Endothelial cell (in vitro differentiated cells): Measurements from ENCODE around the gene LAMTOR2. TPM values are rescaled to one million over a fixed set of nuclear protein-coding genes. Genes with fewer than 3 reads are reported as not detected.

ENCODE experiments used
- DNase-seq: peaks from one replicate; pipeline ENCODE4 v3.0.0; 2021; ENCODE audit warnings: low spot score
- H3K27ac Mint-ChIP-seq: one replicate; pipeline ENCODE4 v1.8.0; 2021; ENCODE audit warnings: mixed read lengths, inconsistent platforms; ENCODE audit not compliant: unreplicated experiment
- H3K27me3 Mint-ChIP-seq: one replicate; pipeline ENCODE4 v1.8.0; 2021; ENCODE audit warnings: mild to moderate bottlenecking, moderate library complexity, mixed read lengths, inconsistent platforms; ENCODE audit not compliant: unreplicated experiment
- H3K36me3 Mint-ChIP-seq: one replicate; pipeline ENCODE4 v1.8.0; 2021; ENCODE audit warnings: mild to moderate bottlenecking, low read depth, mixed read lengths, inconsistent platforms; ENCODE audit not compliant: unreplicated experiment
- H3K4me1 Mint-ChIP-seq: one replicate; pipeline ENCODE4 v1.8.0; 2021; ENCODE audit warnings: mild to moderate bottlenecking, mixed read lengths, inconsistent platforms; ENCODE audit not compliant: unreplicated experiment
- H3K4me3 Mint-ChIP-seq: one replicate; pipeline ENCODE4 v1.8.0; 2021; ENCODE audit warnings: mild to moderate bottlenecking, mixed read lengths, inconsistent platforms; ENCODE audit not compliant: unreplicated experiment
- H3K9me3 Mint-ChIP-seq: one replicate; pipeline ENCODE4 v1.8.0; 2021; ENCODE audit warnings: mixed read lengths, inconsistent platforms; ENCODE audit not compliant: unreplicated experiment
- CTCF ChIP-seq: fragments of 200-600 bp; sonication (generic); IDR thresholded peaks from one replicate; pipeline ENCODE4 v1.5.0; 2021; ENCODE audit warnings: antibody characterized with exemption; ENCODE audit not compliant: unreplicated experiment
- total RNA-seq: library from RNA; stranded (reverse); fragmentation: NEBNext Ultra II Directional; extraction: Animal tissue kit (Norgen Biotek cat#: 25700); gene quantifications from one replicate; pipeline ENCODE4 v1.2.1, GENCODE V29; 2021; ENCODE audit not compliant: unreplicated experiment

Gene LAMTOR2
- total RNA-seq, 1 donor from 2014 or later: 82.4 TPM

- Mint-ChIP-seq H3K9me3 (no peaks in the 10 kb centered on the region), H3K4me3 (peak overlapping the region; percentile 81), H3K4me1 (peaks cover 62% of the 10 kb centered on the region), H3K27ac (peak overlapping the region; percentile 98), H3K36me3 (peaks cover 12% of the 10 kb centered on the region), H3K27me3 (peaks cover 26% of the 10 kb centered on the region)
- peak; percentile 37 for DNase-seq
- no peak for TF ChIP-seq CTCF
These were observed 49.7 kb downstream of the LAMTOR2 start for GRCh38 chr1:156104065-156104810.

GRCh38 chr1:156104861-156105832 lies 50.6 kb downstream of the LAMTOR2 start:
- Mint-ChIP-seq H3K4me3 (peak overlapping the region; percentile 81), H3K9me3 (no peaks in the 10 kb centered on the region), H3K4me1 (peaks cover 64% of the 10 kb centered on the region), H3K36me3 (peaks cover 12% of the 10 kb centered on the region), H3K27me3 (peaks cover 26% of the 10 kb centered on the region), H3K27ac (peak overlapping the region; percentile 98)
- no peak for DNase-seq
- no peak for TF ChIP-seq CTCF

GRCh38 chr1:156106624-156107488 lies 52.3 kb downstream of the LAMTOR2 start:
- Mint-ChIP-seq H3K9me3 (no peaks in the 10 kb centered on the region), H3K27me3 (peaks cover 27% of the 10 kb centered on the region), H3K27ac (peak overlapping the region; percentile 100), H3K4me3 (peak overlapping the region; percentile 86), H3K4me1 (peaks cover 48% of the 10 kb centered on the region), H3K36me3 (no peaks in the 10 kb centered on the region)
- no peak for TF ChIP-seq CTCF
- DNase-seq: no peak

GRCh38 chr1:156108057-156108456 lies 53.5 kb downstream of the LAMTOR2 start:
- no peaks in the 10 kb centered on the region for H3K9me3 Mint-ChIP-seq
- H3K27ac Mint-ChIP-seq: no peak overlapping the region
- peaks cover 40% of the 10 kb centered on the region for H3K4me1 Mint-ChIP-seq
- H3K4me3 Mint-ChIP-seq: no peak overlapping the region
- no peaks in the 10 kb centered on the region for H3K36me3 Mint-ChIP-seq
- DNase-seq: no peak
- TF ChIP-seq CTCF: no peak
- peaks cover 22% of the 10 kb centered on the region for H3K27me3 Mint-ChIP-seq

Other genes with a start within 250 kb of the LAMTOR2 start
- 72.7 TPM for gene GON4L, start 197.6 kb upstream of the LAMTOR2 start, total RNA-seq
- gene SYT11, start 195.2 kb upstream of the LAMTOR2 start, total RNA-seq: 15.4 TPM
- gene RIT1, start 143.4 kb upstream of the LAMTOR2 start, total RNA-seq: 69.2 TPM
- 42.6 TPM for gene KHDC4, start 120.4 kb upstream of the LAMTOR2 start, total RNA-seq
- gene RXFP4, start 113.1 kb upstream of the LAMTOR2 start, total RNA-seq: not detected
- 244 TPM for gene ARHGEF2, start 76.2 kb upstream of the LAMTOR2 start, total RNA-seq
- 340 TPM for gene SSR2, start 33.8 kb upstream of the LAMTOR2 start, total RNA-seq
- gene UBQLN4, start 984 bp upstream of the LAMTOR2 start, total RNA-seq: 47.6 TPM
- 1.6 TPM for gene RAB25, start 6.4 kb downstream of the LAMTOR2 start, total RNA-seq
- gene MEX3A, start 27.7 kb downstream of the LAMTOR2 start, total RNA-seq: 63.9 TPM
- gene LMNA, start 59.9 kb downstream of the LAMTOR2 start, total RNA-seq: 35.8 TPM
- 2.2 TPM for gene SEMA4A, start 98.8 kb downstream of the LAMTOR2 start, total RNA-seq
- gene SLC25A44, start 139.3 kb downstream of the LAMTOR2 start, total RNA-seq: 22.0 TPM
- gene PMF1, start 158.2 kb downstream of the LAMTOR2 start, total RNA-seq: 51.4 TPM
- gene BGLAP, start 187.4 kb downstream of the LAMTOR2 start, total RNA-seq: 1.2 TPM
- 8.4 TPM for gene PAQR6, start 193.3 kb downstream of the LAMTOR2 start, total RNA-seq
- 75.2 TPM for gene SMG5, start 228.0 kb downstream of the LAMTOR2 start, total RNA-seq
- 2.9 TPM for gene TMEM79, start 229.5 kb downstream of the LAMTOR2 start, total RNA-seq
- 97.2 TPM for gene GLMP, start 240.9 kb downstream of the LAMTOR2 start, total RNA-seq
- not detected for gene VHLL, start 244.5 kb downstream of the LAMTOR2 start, total RNA-seq